ENCODE results near the gene SPATS2. TPM values are rescaled to one million over a fixed set of nuclear protein-coding genes. Genes with fewer than 3 reads are reported as not detected.

Gene SPATS2
- total and polyA plus RNA-seq, 7 donors, result 6.9 to 32.1 (median 11.7) TPM

DNA sequence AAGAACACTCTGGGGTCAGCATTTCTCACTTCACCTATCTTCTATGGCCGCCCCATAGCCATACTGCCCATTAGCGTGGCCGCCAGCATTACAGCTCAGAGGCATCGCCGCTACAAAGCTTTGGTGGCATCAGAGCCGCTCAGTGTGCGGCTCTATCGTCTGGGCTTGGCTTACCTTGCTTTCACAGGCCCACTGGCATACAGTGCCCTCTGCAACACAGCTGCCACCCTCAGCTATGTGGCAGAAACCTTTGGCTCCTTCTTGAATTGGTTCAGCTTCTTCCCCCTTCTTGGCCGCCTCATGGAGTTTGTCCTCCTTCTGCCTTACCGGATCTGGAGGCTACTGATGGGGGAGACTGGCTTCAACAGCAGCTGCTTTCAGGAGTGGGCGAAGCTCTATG, 18.0 kb upstream of the SPATS2 start:
- H3K4me3 ChIP-seq, result no peak overlapping the region
- no peaks in the 10 kb centered on the region for H3K36me3 ChIP-seq
- no peaks in the 10 kb centered on the region for H3K9me3 ChIP-seq
- 95 to 96% methylated on average over 11 of the region's 11 CpGs for WGBS, 2 donors
- H3K4me1 ChIP-seq, result peaks cover 0 to 38% (median 36%) of the 10 kb centered on the region in 4 donors
- intact Hi-C loops (cut with DNase I), result no loop called here
- H3K27me3 ChIP-seq, result peaks cover 44 to 99% (median 94%) of the 10 kb centered on the region in 3 donors
- DNase-seq, result peak; percentile 46
- H3K27ac ChIP-seq, result no peak overlapping the region
- no peak for TF ChIP-seq POLR2AphosphoS5 (IDR thresholded peaks at IDR 0.05)
- TF ChIP-seq, protein P1, sequence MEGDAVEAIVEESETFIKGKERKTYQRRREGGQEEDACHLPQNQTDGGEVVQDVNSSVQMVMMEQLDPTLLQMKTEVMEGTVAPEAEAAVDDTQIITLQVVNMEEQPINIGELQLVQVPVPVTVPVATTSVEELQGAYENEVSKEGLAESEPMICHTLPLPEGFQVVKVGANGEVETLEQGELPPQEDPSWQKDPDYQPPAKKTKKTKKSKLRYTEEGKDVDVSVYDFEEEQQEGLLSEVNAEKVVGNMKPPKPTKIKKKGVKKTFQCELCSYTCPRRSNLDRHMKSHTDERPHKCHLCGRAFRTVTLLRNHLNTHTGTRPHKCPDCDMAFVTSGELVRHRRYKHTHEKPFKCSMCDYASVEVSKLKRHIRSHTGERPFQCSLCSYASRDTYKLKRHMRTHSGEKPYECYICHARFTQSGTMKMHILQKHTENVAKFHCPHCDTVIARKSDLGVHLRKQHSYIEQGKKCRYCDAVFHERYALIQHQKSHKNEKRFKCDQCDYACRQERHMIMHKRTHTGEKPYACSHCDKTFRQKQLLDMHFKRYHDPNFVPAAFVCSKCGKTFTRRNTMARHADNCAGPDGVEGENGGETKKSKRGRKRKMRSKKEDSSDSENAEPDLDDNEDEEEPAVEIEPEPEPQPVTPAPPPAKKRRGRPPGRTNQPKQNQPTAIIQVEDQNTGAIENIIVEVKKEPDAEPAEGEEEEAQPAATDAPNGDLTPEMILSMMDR (IDR thresholded peaks at IDR 0.05), result no peak
- no peak for TF ChIP-seq EP300 (IDR thresholded peaks at IDR 0.05)
- no peak for TF ChIP-seq POLR2A (IDR thresholded peaks at IDR 0.05)

DNA sequence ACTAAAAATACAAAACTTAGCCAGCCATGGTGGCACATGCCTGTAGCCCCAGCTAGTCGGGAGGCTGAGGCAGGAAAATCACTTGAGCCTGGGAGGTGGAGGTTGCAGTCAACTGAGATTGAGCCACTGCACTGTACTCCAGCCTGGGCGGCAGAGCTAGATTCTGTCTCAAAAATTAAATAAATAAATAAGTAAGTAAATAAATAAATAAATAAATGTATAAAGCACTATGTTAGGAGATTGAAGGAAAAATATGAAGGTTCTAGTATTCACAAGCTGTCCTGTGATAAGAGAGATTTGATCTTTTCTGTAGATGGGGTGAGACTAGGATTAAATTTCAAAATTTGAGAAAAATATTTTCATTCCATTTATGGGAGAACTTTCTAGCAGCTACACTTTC, 14.9 kb upstream of the SPATS2 start:
- 67 to 86% methylated on average over 2 of the region's 2 CpGs for WGBS, 2 donors

DNA sequence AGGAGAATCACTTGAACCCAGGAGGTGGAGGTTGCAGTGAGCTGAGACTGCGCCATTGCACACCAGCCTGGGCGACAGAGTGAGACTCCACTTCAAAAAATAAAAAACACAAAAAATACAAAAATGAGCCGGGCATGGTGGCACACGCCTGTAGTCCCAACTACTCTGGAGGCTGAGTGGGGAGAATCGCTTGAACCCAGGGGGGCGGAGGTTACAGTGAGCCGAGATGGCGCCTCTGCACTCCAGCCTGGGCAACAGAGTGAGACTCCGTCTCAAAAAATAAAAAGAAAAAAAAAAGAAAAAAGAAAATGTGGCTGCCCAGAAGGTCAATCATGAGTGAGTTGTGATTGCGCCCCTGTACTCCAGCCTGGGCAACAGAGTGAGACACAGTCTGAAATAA, 11.3 kb upstream of the SPATS2 start:
- peaks cover 0 to 38% (median 27%) of the 10 kb centered on the region in 3 donors for H3K27me3 ChIP-seq
- 96% methylated on average over 10 of the region's 10 CpGs for WGBS, 2 donors
- intact Hi-C loops (cut with DNase I), result no loop called here

More for the DNA sequence above, 14.9 kb upstream of the SPATS2 start:
- Histone ChIP-seq H3K9me3 (no peaks in the 10 kb centered on the region), H3K4me1 (peaks cover 0 to 11% (median 9%) of the 10 kb centered on the region in 4 donors), H3K27me3 (peaks cover 15 to 74% (median 63%) of the 10 kb centered on the region in 3 donors), H3K27ac (no peak overlapping the region), H3K36me3 (no peaks in the 10 kb centered on the region), H3K4me3 (no peak overlapping the region)
- intact Hi-C loops (cut with DNase I), result no loop called here
- DNase-seq, result no peak
- TF ChIP-seq EP300 (IDR thresholded peaks at IDR 0.05) (no peak), POLR2A (IDR thresholded peaks at IDR 0.05) (no peak)

DNA sequence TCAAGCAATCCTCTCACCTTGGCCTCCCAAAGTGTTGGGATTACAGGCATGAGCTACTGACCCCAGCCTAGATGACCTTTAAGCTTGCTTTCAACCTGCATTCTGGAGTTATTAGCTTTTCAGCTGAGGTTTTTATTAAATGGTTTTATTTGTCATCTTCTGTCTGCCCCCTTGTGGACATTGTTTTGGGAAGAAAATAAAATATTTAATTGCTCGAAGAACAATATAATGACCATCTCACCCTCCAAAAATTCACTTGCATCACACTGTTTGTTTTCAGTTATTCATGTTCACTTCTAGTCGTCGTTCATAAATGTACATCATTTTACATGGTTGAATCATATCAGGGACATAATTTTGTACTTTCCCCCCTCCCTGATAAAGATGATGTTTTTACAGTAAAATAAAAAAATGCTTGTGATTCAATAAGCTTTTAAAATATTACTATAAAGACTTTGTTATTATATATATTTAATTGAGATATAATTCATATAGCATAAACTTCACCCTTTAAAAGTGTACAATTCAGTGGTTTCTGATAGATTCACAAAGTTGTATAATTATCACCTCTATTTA, 10.1 kb upstream of the SPATS2 start:
- Histone ChIP-seq H3K27ac (no peak overlapping the region), H3K4me1 (peaks cover 0 to 12% (median 7%) of the 10 kb centered on the region in 4 donors), H3K9me3 (no peaks in the 10 kb centered on the region), H3K27me3 (peaks cover 0 to 25% (median 19%) of the 10 kb centered on the region in 3 donors), H3K36me3 (no peaks in the 10 kb centered on the region), H3K4me3 (no peak overlapping the region)
- intact Hi-C loops (cut with DNase I), result no loop called here
- no peak for DNase-seq
- whole genome bisulfite sequencing, 2 donors, result 10 to 18% methylated on average over 3 of the region's 3 CpGs
- TF ChIP-seq, protein P1 (IDR thresholded peaks at IDR 0.05), result peak in 1 of 4 experiments; percentile 33
- TF ChIP-seq POLR2AphosphoS5 (IDR thresholded peaks at IDR 0.05) (no peak), POLR2A (IDR thresholded peaks at IDR 0.05) (no peak)

More for the DNA sequence above, 11.3 kb upstream of the SPATS2 start:
- Histone ChIP-seq H3K27ac (no peak overlapping the region), H3K36me3 (no peaks in the 10 kb centered on the region), H3K4me3 (no peak overlapping the region), H3K9me3 (no peaks in the 10 kb centered on the region), H3K4me1 (peaks cover 0 to 12% (median 7%) of the 10 kb centered on the region in 4 donors)
- TF ChIP-seq EP300 (IDR thresholded peaks at IDR 0.05) (no peak), POLR2A (IDR thresholded peaks at IDR 0.05) (no peak), POLR2AphosphoS5 (IDR thresholded peaks at IDR 0.05) (no peak)
- TF ChIP-seq, protein P1 (IDR thresholded peaks at IDR 0.05), result no peak
- peak; percentile 21 for DNase-seq

DNA sequence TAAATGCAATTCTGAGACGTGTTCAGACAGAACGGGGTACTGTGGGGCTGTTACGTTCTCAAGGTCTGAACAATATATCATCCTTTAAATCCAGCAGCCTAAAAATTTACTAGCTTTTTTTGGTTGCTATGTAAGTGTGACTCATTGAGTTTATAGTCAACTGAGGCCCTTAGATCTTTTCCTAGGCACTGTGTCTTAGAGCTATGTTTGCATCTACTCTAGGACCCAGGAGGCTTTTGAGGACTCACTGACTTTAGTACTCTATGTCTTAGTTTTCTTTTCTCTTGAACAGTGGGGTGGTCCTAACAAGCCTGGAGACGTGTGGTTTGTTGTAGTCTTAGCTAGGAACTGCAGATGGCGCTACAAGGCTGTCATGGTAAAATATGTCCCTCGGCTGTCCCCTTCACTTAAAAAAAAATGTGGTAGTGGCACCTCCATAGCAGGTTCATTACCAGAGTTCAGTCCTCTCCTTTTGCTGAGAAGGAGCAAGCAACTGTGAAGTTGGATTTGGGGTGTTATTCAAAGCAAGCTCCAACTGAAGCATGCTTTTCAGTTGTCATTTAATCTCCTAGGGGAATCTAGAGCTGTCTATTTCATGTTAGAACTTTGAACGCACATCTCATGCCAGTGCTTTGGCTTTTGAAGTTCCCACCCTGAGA, 8.7 kb upstream of the SPATS2 start:
- no peaks in the 10 kb centered on the region for H3K9me3 ChIP-seq
- H3K4me1 ChIP-seq, result peaks cover 0 to 12% (median 7%) of the 10 kb centered on the region in 4 donors
- no peak overlapping the region for H3K27ac ChIP-seq
- intact Hi-C loops (cut with DNase I), result loop anchor here (2.0 kb wide), 1 partner anchor 156 kb away; no protein-coding TSS in a partner anchor
- no peak overlapping the region for H3K4me3 ChIP-seq
- H3K36me3 ChIP-seq, result no peaks in the 10 kb centered on the region
- TF ChIP-seq EP300 (IDR thresholded peaks at IDR 0.05), result no peak
- TF ChIP-seq, protein P1 (IDR thresholded peaks at IDR 0.05), result peak; percentile 48 to 74 (median 70)
- no peak for DNase-seq
- 8 to 24% methylated on average over 7 of the region's 7 CpGs for WGBS, 2 donors
- peaks cover 0 to 11% (median 5%) of the 10 kb centered on the region in 3 donors for H3K27me3 ChIP-seq

Data from sigmoid colon (tissue), 7 donors.